Loucy (cell line): ENCODE results near the gene KCNJ12.

ENCODE experiments used
- H2AFZ ChIP-seq: fragments of 200-600 bp; sonication (generic); 2 replicates; pipeline ENCODE4 v1.6.0; 2016; ENCODE audit warnings: antibody characterized with exemption, mild to moderate bottlenecking, low read length, moderate library complexity
- H3F3A ChIP-seq: fragments of 200-600 bp; 2 replicates; pipeline ENCODE4 v1.6.0; 2016; ENCODE audit warnings: antibody characterized with exemption, low read depth, mild to moderate bottlenecking
- H3K27me3 ChIP-seq: fragments of 200-600 bp; sonication (generic); 2 replicates; pipeline ENCODE4 v1.6.1; 2014; ENCODE audit warnings: low read length, mild to moderate bottlenecking; ENCODE audit not compliant: insufficient read depth, poor library complexity, severe bottlenecking
- H3K36me3 ChIP-seq: fragments of 200-600 bp; sonication (generic); 2 replicates; pipeline ENCODE4 v1.6.1; 2016; ENCODE audit warnings: low read length; ENCODE audit not compliant: insufficient read depth
- H3K4me1 ChIP-seq: fragments of 200-600 bp; sonication (generic); 2 replicates; pipeline ENCODE4 v1.5.1; 2014; ENCODE audit warnings: low read length, mild to moderate bottlenecking; ENCODE audit not compliant: insufficient read depth, poor library complexity, severe bottlenecking
- H3K4me2 ChIP-seq: fragments of 200-600 bp; sonication (generic); 2 replicates; pipeline ENCODE4 v1.6.0; 2014; ENCODE audit warnings: antibody characterized with exemption, low read length, low read depth, mild to moderate bottlenecking; ENCODE audit not compliant: poor library complexity, severe bottlenecking
- H3K4me3 ChIP-seq: fragments of 200-600 bp; sonication (generic); 2 replicates; pipeline ENCODE4 v1.5.1; 2014; ENCODE audit warnings: low read length, mild to moderate bottlenecking, mixed read lengths; ENCODE audit not compliant: poor library complexity, severe bottlenecking
- H3K79me2 ChIP-seq: fragments of 200-600 bp; sonication (generic); 2 replicates; pipeline ENCODE4 v1.6.1; 2014; ENCODE audit warnings: low read length; ENCODE audit not compliant: insufficient read depth
- H3K9ac ChIP-seq: fragments of 200-600 bp; sonication (generic); 2 replicates; pipeline ENCODE4 v1.6.0; 2014; ENCODE audit warnings: mild to moderate bottlenecking, low read depth, low read length, moderate library complexity; ENCODE audit not compliant: poor library complexity, severe bottlenecking
- H3K9me2 ChIP-seq: fragments of 200-600 bp; sonication (generic); replicated peaks from 2 replicates; pipeline ENCODE4 v1.6.1; 2016; ENCODE audit warnings: low read depth, low read length, mixed read lengths
- H3K9me3 ChIP-seq: fragments of 200-600 bp; sonication (generic); 2 replicates; pipeline ENCODE4 v1.6.1; 2014; ENCODE audit warnings: mild to moderate bottlenecking, antibody characterized with exemption, low read length, low read depth; ENCODE audit not compliant: insufficient read depth
- H4K20me1 ChIP-seq: fragments of 200-600 bp; sonication (generic); 2 replicates; pipeline ENCODE4 v1.6.0; 2014; ENCODE audit warnings: antibody characterized with exemption, low read length, mild to moderate bottlenecking; ENCODE audit not compliant: insufficient read depth, poor library complexity, severe bottlenecking
- CTCF ChIP-seq: fragments of 200-600 bp; sonication (generic); conservative IDR thresholded peaks from 2 replicates; pipeline ENCODE4 v1.5.1; 2014; ENCODE audit warnings: mild to moderate bottlenecking, antibody characterized with exemption, low read length
- EZH2phosphoT487 ChIP-seq: fragments of 200-600 bp; IDR thresholded peaks from 2 replicates; pipeline ENCODE4 v1.6.1; 2018; ENCODE audit warnings: antibody characterized with exemption, mild to moderate bottlenecking, moderate library complexity, borderline replicate concordance

The KCNJ12 gene

DNA sequence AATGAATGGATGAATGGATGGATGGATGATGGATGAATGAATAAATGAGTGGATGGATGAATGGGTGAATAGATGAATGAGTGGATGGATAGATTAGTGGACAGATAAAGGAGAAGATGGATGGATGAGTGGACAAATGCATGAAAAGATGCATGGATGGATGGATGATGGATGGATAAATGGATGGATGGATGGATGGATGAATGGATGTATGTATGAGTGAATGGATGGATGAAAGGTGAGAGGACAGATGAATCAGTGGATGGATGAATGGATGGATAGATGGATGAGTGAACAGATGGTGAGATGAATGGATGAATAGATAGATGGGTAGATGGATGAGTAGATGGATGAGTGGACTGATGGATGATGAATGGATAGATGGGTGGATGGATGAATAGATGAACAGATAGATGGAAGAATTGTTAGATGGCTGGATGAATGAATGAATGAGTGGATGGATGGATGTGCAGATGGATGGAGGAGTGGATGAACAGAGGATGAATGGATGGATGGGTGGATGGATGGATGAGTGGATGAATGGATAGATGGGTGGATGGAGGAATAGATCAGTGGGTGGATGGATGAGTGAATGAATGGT, 13.7 kb upstream of the KCNJ12 start:
- no peaks in the 10 kb centered on the region for H3K79me2 ChIP-seq
- H3K4me3 ChIP-seq, result no peak overlapping the region
- no peaks in the 10 kb centered on the region for H3F3A ChIP-seq
- H3K9ac ChIP-seq, result no peak overlapping the region
- no peaks in the 10 kb centered on the region for H3K9me2 ChIP-seq
- no peaks in the 10 kb centered on the region for H3K36me3 ChIP-seq
- no peaks in the 10 kb centered on the region for H3K9me3 ChIP-seq
- no peak overlapping the region for H2AFZ ChIP-seq
- no peaks in the 10 kb centered on the region for H3K4me1 ChIP-seq
- H3K4me2 ChIP-seq, result no peak overlapping the region
- TF ChIP-seq CTCF (no peak), EZH2phosphoT487 (no peak)
- no peaks in the 10 kb centered on the region for H4K20me1 ChIP-seq
- H3K27me3 ChIP-seq, result no peaks in the 10 kb centered on the region

DNA sequence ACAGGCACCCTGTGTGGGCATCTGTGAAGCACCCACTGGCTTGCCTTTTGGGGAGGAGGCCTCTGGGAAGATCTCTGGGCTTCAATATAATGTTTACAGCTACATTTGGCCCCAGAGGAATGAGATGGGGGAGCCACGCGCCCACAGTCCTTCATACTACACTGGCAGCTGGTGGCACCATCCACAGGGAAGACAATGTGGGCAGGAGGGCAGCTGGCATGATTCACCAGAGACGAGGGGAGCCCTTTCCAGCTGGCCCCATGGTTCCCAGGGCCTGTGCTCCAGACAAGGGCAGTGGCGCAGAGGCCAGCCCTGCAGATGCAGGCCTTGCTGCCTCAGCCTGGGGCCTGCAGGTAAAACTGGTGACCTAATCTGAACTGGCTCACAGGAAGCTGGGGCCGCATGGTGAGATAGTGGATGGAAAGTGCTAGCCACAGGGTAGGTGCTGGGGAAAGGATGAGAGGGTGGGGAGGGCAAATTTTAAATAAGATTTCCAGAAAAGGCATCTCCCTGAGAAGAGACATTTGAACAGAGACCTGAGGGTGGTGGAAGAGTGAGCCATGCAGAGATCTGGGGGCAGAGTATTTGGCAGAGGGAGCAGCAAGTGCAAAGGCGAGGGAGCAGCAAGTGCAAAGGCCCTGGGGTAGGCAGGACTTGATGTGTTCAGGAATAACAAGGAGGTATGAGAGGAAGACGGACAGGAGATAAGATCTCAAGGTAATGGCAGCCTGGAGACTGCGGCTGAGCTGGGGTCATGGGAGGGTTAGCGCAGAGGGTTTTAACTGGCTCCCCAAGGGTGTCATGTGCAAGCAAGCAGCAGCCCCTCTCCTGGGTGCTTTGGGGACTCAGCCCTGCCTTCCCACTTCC, 12.1 kb upstream of the KCNJ12 start:
- Histone ChIP-seq H3K36me3 (no peaks in the 10 kb centered on the region), H3K9ac (no peak overlapping the region), H2AFZ (no peak overlapping the region), H3K27me3 (no peaks in the 10 kb centered on the region), H3K4me2 (no peak overlapping the region), H4K20me1 (no peaks in the 10 kb centered on the region), H3K79me2 (no peaks in the 10 kb centered on the region), H3K9me2 (no peaks in the 10 kb centered on the region), H3K9me3 (no peaks in the 10 kb centered on the region), H3F3A (no peaks in the 10 kb centered on the region), H3K4me3 (no peak overlapping the region), H3K4me1 (peaks cover 1% of the 10 kb centered on the region)
- TF ChIP-seq EZH2phosphoT487 (no peak), CTCF (no peak)

DNA sequence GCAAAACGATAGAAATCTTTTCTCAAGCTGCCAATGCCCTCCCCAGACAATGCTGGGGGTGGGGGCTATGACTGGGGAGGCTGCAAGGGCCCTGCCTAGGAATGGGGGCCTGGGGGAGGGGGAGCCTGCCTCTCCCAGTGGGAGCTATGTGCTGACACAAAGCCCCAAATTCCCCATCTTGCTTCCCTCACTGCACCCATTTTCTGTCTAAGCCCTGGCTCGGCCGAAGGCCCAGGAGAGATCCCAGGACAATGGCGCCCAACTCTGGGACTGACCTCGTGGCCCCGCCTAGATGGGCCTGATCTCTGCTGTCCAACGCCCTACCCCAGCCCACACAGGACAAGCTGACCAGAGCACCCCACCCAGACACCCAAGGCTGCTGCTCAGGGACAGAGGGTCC, 11.1 kb upstream of the KCNJ12 start:
- no peaks in the 10 kb centered on the region for H3K36me3 ChIP-seq
- H3K9me3 ChIP-seq, result no peaks in the 10 kb centered on the region
- H3K27me3 ChIP-seq, result no peaks in the 10 kb centered on the region
- H3K79me2 ChIP-seq, result no peaks in the 10 kb centered on the region
- H3K4me1 ChIP-seq, result peaks cover 2% of the 10 kb centered on the region
- no peak overlapping the region for H3K4me3 ChIP-seq
- no peaks in the 10 kb centered on the region for H3F3A ChIP-seq
- no peak for TF ChIP-seq CTCF
- TF ChIP-seq EZH2phosphoT487, result no peak
- no peak overlapping the region for H2AFZ ChIP-seq
- H3K9me2 ChIP-seq, result no peaks in the 10 kb centered on the region
- no peak overlapping the region for H3K9ac ChIP-seq
- H4K20me1 ChIP-seq, result no peaks in the 10 kb centered on the region
- no peak overlapping the region for H3K4me2 ChIP-seq
